ENCODE measurements around the gene TFR2.
"Not testable (repeated sequence)": the region's sequence is repeated elsewhere in the genome, so short reads cannot be mapped to it uniquely, and the experiment has no call there.

Gene TFR2

GRCh38 chr7:100673302-100673941 is 32.1 kb upstream of the TFR2 start, which contains the start of gene GNB2:
TSS of gene GNB2 (plus strand) at chr7:100673740. CDS start at chr7:100676266, 2,526 bp downstream.
- TF ChIP-seq CTCF (conservative IDR thresholded peaks at IDR 0.05; ENCODE audit: low read length) (no peak), EZH2phosphoT487 (IDR thresholded peaks at IDR 0.05; ENCODE audit: borderline replicate concordance) (no peak)
- Histone ChIP-seq H3K4me3 (ENCODE audit: low read length, poor library complexity, severe bottlenecking) (peak within 1 kb of the TSS; percentile 95), H3K79me2 (ENCODE audit: insufficient read depth, low read length) (peaks cover 38% of the 10 kb centered on the region), H3K4me1 (ENCODE audit: insufficient read depth, low read length, poor library complexity, severe bottlenecking) (peaks cover 7% of the 10 kb centered on the region), H3K4me2 (ENCODE audit: low read depth, low read length, poor library complexity, severe bottlenecking) (peak within 1 kb of the TSS; percentile 97), H2AFZ (ENCODE audit: low read length) (peak within 1 kb of the TSS; percentile 93), H3F3A (ENCODE audit: low read depth) (no peaks in the 10 kb centered on the region), H3K9ac (ENCODE audit: low read depth, low read length, poor library complexity, severe bottlenecking) (peak within 1 kb of the TSS; percentile 93), H4K20me1 (ENCODE audit: insufficient read depth, low read length, poor library complexity, severe bottlenecking) (peaks cover 41% of the 10 kb centered on the region), H3K36me3 (ENCODE audit: insufficient read depth, low read length) (peaks cover 21% of the 10 kb centered on the region; the same call in 1 of the 2 replicates), H3K27me3 (ENCODE audit: insufficient read depth, low read length, poor library complexity, severe bottlenecking) (no peaks in the 10 kb centered on the region), H3K9me2 (replicated peaks; ENCODE audit: low read depth, low read length) (no peaks in the 10 kb centered on the region), H3K9me3 (ENCODE audit: insufficient read depth, low read depth, low read length) (no peaks in the 10 kb centered on the region)

- H3K79me2 ChIP-seq (ENCODE audit: insufficient read depth, low read length) = peaks cover 30% of the 10 kb centered on the region
- no peaks in the 10 kb centered on the region for H3K9me3 ChIP-seq (ENCODE audit: insufficient read depth, low read depth, low read length)
- no peaks in the 10 kb centered on the region for H3K27me3 ChIP-seq (ENCODE audit: insufficient read depth, low read length, poor library complexity, severe bottlenecking)
- H3K4me1 ChIP-seq (ENCODE audit: insufficient read depth, low read length, poor library complexity, severe bottlenecking) = peaks cover 6% of the 10 kb centered on the region
- H3K4me3 ChIP-seq (ENCODE audit: low read length, poor library complexity, severe bottlenecking) = no peak overlapping the region
- no peaks in the 10 kb centered on the region for H3K9me2 ChIP-seq (replicated peaks; ENCODE audit: low read depth, low read length)
- H3K9ac ChIP-seq (ENCODE audit: low read depth, low read length, poor library complexity, severe bottlenecking) = no peak overlapping the region
- H4K20me1 ChIP-seq (ENCODE audit: insufficient read depth, low read length, poor library complexity, severe bottlenecking) = peaks cover 24% of the 10 kb centered on the region
- no peak for TF ChIP-seq CTCF (conservative IDR thresholded peaks at IDR 0.05; ENCODE audit: low read length)
- no peak for TF ChIP-seq EZH2phosphoT487 (IDR thresholded peaks at IDR 0.05; ENCODE audit: borderline replicate concordance)
- no peak overlapping the region for H3K4me2 ChIP-seq (ENCODE audit: low read depth, low read length, poor library complexity, severe bottlenecking)
- H3K36me3 ChIP-seq (ENCODE audit: insufficient read depth, low read length) = peaks cover 3% of the 10 kb centered on the region; the same call in 1 of the 2 replicates
- no peak overlapping the region for H2AFZ ChIP-seq (ENCODE audit: low read length)
- H3F3A ChIP-seq (ENCODE audit: low read depth) = no peaks in the 10 kb centered on the region
These were observed 30.3 kb upstream of the TFR2 start for GRCh38 chr7:100671353-100672327.

GRCh38 chr7:100670074-100670473 is 28.7 kb upstream of the TFR2 start:
- Histone ChIP-seq H3K4me1 (ENCODE audit: insufficient read depth, low read length, poor library complexity, severe bottlenecking) (no peaks in the 10 kb centered on the region), H3K27me3 (ENCODE audit: insufficient read depth, low read length, poor library complexity, severe bottlenecking) (no peaks in the 10 kb centered on the region), H4K20me1 (ENCODE audit: insufficient read depth, low read length, poor library complexity, severe bottlenecking) (peaks cover 8% of the 10 kb centered on the region), H3K9me2 (replicated peaks; ENCODE audit: low read depth, low read length) (no peaks in the 10 kb centered on the region), H3K9me3 (ENCODE audit: insufficient read depth, low read depth, low read length) (no peaks in the 10 kb centered on the region), H3K9ac (ENCODE audit: low read depth, low read length, poor library complexity, severe bottlenecking) (no peak overlapping the region), H3K4me3 (ENCODE audit: low read length, poor library complexity, severe bottlenecking) (no peak overlapping the region), H3K36me3 (ENCODE audit: insufficient read depth, low read length) (no peaks in the 10 kb centered on the region), H3F3A (ENCODE audit: low read depth) (no peaks in the 10 kb centered on the region), H2AFZ (ENCODE audit: low read length) (no peak overlapping the region), H3K79me2 (ENCODE audit: insufficient read depth, low read length) (peaks cover 14% of the 10 kb centered on the region), H3K4me2 (ENCODE audit: low read depth, low read length, poor library complexity, severe bottlenecking) (no peak overlapping the region)
- no peak for TF ChIP-seq CTCF (conservative IDR thresholded peaks at IDR 0.05; ENCODE audit: low read length)
- no peak for TF ChIP-seq EZH2phosphoT487 (IDR thresholded peaks at IDR 0.05; ENCODE audit: borderline replicate concordance)

DNA sequence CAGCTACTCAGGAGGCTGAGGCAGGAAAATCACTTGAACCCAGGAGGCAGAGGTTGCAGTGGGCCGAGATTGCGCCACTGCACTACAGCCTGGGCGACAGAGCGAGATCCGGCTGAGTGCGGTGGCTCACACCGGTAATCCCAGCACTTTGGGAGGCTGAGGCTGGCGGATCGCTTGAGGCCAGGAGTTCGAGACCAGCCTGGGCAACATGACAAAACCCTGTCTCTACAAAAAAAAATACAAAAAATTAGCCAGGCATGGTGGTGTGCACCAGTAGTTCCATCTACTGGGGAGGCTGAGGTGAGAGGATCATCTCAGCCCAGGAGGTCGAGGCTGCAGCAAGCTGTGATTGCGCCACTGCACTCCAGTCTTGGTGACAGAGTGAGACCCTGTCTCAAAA is 27.8 kb upstream of the TFR2 start:
- not testable (repeated sequence) for H3K27me3 ChIP-seq (ENCODE audit: insufficient read depth, low read length, poor library complexity, severe bottlenecking); H3K9ac ChIP-seq (ENCODE audit: low read depth, low read length, poor library complexity, severe bottlenecking); H4K20me1 ChIP-seq (ENCODE audit: insufficient read depth, low read length, poor library complexity, severe bottlenecking); H2AFZ ChIP-seq (ENCODE audit: low read length); H3K9me3 ChIP-seq (ENCODE audit: insufficient read depth, low read depth, low read length); H3K36me3 ChIP-seq (ENCODE audit: insufficient read depth, low read length); H3K79me2 ChIP-seq (ENCODE audit: insufficient read depth, low read length); H3K4me2 ChIP-seq (ENCODE audit: low read depth, low read length, poor library complexity, severe bottlenecking); H3K9me2 ChIP-seq (replicated peaks; ENCODE audit: low read depth, low read length); H3K4me1 ChIP-seq (ENCODE audit: insufficient read depth, low read length, poor library complexity, severe bottlenecking); H3F3A ChIP-seq (ENCODE audit: low read depth); H3K4me3 ChIP-seq (ENCODE audit: low read length, poor library complexity, severe bottlenecking)
